Duodenal mucosa (tissue), 2 donors: ENCODE results near the gene ZSCAN2.

Source experiments
- H3K27ac ChIP-seq: one replicate; pipeline ENCODE4 v1.7.0; 2013; ENCODE audit warnings: low read depth, low read length
- H3K27me3 ChIP-seq, 2 donors: one replicate each; pipeline ENCODE4 v1.7.0; 2013; ENCODE audit warnings: low read length in 2 of 2, control low read depth in 1 of 2; ENCODE audit not compliant: insufficient read depth in 2 of 2, control insufficient read depth in 1 of 2
- H3K36me3 ChIP-seq, 2 donors: one replicate each; pipeline ENCODE4 v1.7.0; 2013; ENCODE audit warnings: low read length in 2 of 2, control low read depth in 1 of 2; ENCODE audit not compliant: insufficient read depth in 2 of 2, control insufficient read depth in 1 of 2
- H3K4me1 ChIP-seq, 2 donors: one replicate each; pipeline ENCODE4 v1.7.0; 2013; ENCODE audit warnings: low read length in 2 of 2, control low read depth in 1 of 2; ENCODE audit not compliant: insufficient read depth in 2 of 2, control insufficient read depth in 1 of 2
- H3K4me3 ChIP-seq, 2 donors: one replicate each; pipeline ENCODE4 v1.7.0; 2013; ENCODE audit warnings: low read length in 2 of 2, low read depth in 1 of 2
- H3K9ac ChIP-seq, 2 donors: one replicate each; pipeline ENCODE4 v1.7.0; 2013; ENCODE audit warnings: low read length in 2 of 2, low read depth in 1 of 2
- H3K9me3 ChIP-seq, 2 donors: one replicate each; pipeline ENCODE4 v1.7.0; 2013; ENCODE audit warnings: low read length in 2 of 2, control low read depth in 1 of 2; ENCODE audit not compliant: control insufficient read depth in 1 of 2

Gene ZSCAN2

DNA sequence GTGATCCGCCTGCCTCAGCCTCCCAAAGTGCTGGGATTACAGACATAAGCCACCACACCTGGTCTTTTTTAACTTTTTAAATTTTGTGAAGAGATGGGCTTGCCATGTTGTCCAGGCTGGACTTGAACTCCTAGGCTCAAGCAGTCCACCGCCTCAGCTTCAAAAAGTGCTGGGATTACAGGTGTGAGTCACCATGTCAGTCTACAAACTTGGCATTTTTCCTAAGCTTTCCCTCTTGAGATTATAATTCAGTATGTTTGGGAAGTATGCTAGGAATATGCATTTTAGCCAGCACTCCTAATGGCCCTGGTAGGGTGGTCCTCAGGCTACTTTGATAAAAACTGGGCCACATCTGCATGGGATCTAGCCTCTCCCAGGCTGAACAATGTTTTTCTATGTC, 48.9 kb downstream of the ZSCAN2 start:
- no peak overlapping the region for H3K9ac ChIP-seq
- peaks cover 24 to 59% of the 10 kb centered on the region in 2 donors for H3K36me3 ChIP-seq
- H3K9me3 ChIP-seq: no peaks in the 10 kb centered on the region
- H3K27me3 ChIP-seq: no peaks in the 10 kb centered on the region
- peaks cover 4 to 15% of the 10 kb centered on the region in 2 donors for H3K4me1 ChIP-seq
- H3K27ac ChIP-seq: no peak overlapping the region
- no peak overlapping the region for H3K4me3 ChIP-seq

DNA sequence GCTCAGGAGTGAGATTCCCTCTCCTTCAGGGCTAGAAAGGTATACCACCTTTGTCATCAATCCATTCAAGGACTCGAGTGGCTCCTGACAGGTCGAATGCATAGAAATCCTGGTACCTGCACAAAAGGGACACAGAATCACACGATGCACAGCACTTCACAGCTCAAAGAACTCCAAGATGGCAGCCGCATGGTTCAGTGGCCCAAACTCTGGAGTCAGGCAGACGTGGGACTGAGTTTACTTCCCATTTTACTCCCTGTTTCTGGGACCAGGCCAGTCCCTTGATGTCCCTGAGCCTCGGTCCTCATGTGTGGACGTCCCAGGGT, 52.7 kb downstream of the ZSCAN2 start:
- Histone ChIP-seq H3K27ac (peak overlapping the region; percentile 60), H3K27me3 (no peaks in the 10 kb centered on the region), H3K9ac (peak overlapping the region; percentile 87 to 88), H3K4me3 (peak overlapping the region; percentile 95 to 99), H3K36me3 (peaks cover 7 to 24% of the 10 kb centered on the region in 2 donors), H3K4me1 (peaks cover 12 to 30% of the 10 kb centered on the region in 2 donors), H3K9me3 (no peaks in the 10 kb centered on the region)

DNA sequence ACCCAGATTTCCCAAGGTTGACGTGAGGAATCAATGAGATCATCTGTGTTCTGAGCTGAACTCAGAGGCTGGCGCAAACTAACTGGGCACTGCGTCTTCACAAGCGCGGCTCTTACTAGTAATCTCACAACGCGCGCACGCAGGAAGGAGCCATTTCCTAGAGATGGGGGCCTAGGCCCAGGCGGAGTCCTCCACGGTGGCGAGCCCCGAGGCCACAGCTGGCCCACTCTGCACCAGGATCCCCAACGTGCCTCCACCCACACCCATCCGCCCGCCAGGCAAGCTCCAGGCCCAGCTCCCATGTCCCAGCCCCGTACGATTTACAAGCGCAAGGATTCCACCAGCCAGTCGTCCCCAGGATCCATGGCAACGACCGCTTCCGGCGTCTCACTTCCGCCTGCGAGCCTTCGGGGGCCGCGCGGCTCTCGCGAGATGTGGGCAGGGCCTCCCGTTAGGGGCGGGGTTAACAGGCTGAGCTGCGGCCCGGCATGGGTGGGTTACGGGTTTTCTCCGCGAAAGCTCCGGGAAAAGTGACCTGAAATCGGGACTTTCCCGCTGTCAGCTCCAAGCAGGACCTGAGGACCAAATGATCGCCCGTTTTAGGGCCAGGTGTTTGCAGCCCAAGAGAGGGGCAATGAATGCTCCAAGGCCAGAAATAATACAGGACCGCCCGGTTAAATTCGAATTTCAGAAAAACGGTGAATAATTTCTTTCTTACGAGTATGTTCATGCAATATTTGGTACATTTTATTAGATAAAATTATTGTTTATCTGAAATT, 53.3 kb downstream of the ZSCAN2 start, which contains the start of gene WDR73:
Gene WDR73 (minus strand): TSS at position 374 of the 779 bp plus-strand sequence. CDS start 9 bp downstream, at position 365.
- peak within 1 kb of the TSS; percentile 60 for H3K27ac ChIP-seq
- H3K36me3 ChIP-seq: peaks cover 2 to 19% of the 10 kb centered on the region in 2 donors
- H3K4me1 ChIP-seq: peaks cover 17 to 35% of the 10 kb centered on the region in 2 donors
- no peaks in the 10 kb centered on the region for H3K9me3 ChIP-seq
- peak within 1 kb of the TSS; percentile 95 to 99 for H3K4me3 ChIP-seq
- H3K27me3 ChIP-seq: no peaks in the 10 kb centered on the region
- H3K9ac ChIP-seq: peak within 1 kb of the TSS; percentile 87 to 88

DNA sequence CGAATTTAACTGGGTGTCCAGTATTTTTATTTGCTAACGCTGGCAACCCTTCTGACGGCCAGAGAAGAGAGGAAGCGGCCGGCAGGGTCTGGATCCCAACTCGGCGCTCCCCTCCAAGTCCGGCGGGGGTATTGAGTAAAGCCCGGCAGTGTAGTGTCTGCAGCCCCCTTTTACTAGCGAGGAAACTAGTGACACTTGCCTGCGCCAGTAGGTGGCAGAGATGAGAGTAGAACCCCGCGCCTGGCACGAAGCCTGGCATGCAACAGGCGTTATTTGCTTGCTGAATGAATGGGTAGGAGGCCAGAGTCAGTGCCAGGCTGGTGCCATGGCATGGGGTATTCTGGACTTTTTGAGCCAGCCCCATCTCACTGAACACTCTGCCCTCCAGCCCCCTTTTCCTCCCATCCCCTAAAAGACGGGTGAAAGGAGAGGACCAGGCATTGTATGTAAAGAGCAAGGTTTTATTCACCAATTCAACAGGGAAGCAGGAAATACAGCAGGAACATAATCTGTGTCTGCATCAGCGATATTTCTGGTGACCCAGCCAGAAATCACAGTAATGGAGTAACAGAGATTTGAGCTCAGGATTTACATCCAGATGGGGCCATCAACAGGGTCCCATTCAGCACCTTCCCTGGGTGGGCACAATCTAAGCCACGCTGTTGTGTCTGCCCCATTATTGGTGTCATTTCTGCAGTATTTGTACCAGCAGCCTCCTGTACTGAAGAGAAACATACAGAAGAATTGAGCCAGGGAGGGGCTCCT, 54.1 kb downstream of the ZSCAN2 start:
- peaks cover 17 to 36% of the 10 kb centered on the region in 2 donors for H3K4me1 ChIP-seq
- H3K27ac ChIP-seq: peak overlapping the region; percentile 4
- no peaks in the 10 kb centered on the region for H3K9me3 ChIP-seq
- H3K27me3 ChIP-seq: no peaks in the 10 kb centered on the region
- peak overlapping the region; percentile 95 to 99 for H3K4me3 ChIP-seq
- H3K36me3 ChIP-seq: peaks cover 0 to 13% of the 10 kb centered on the region in 2 donors
- H3K9ac ChIP-seq: peak overlapping the region; percentile 87 to 88

DNA sequence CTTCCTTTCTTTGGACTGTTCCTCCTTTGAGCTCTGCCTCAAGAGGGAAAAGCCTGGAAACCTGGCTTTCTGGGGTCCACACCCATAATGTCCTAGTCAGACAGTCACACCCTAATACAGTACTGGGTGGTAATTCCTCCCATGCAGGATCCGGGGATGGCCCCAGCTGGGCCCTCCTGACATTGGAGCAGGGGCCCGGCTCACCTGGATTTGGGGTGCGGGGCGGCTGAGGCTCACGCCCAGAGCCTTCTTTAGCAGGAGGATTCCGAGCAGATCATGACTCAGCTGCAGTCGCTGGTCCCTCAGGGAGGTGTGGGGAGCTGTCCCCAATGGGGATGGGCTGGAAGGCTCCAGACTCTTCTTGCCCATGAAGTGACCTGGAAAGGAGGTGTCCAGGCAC, 56.2 kb downstream of the ZSCAN2 start:
- Histone ChIP-seq H3K36me3 (peaks cover 0 to 5% of the 10 kb centered on the region in 2 donors), H3K9me3 (no peaks in the 10 kb centered on the region), H3K4me3 (no peak overlapping the region), H3K27me3 (no peaks in the 10 kb centered on the region), H3K27ac (no peak overlapping the region), H3K4me1 (peaks cover 17 to 36% of the 10 kb centered on the region in 2 donors), H3K9ac (no peak overlapping the region)

DNA sequence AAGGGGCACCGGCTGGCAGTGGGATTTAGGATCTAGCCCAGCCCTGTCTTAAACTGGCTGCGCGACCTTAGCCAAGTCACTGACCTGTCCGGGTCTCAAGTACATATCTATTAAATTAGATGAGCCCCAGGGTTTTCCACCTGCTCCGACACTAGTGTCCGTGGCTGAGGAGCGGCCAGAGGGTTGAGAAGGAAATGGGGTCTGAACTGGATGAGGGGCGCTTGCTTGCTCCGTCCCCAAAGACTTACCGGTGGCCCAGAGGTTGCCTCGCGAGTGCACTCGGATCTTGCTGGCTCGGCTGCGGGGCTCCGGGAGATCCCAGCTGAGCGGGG, 56.9 kb downstream of the ZSCAN2 start:
- Histone ChIP-seq H3K4me1 (peaks cover 17 to 30% of the 10 kb centered on the region in 2 donors), H3K9ac (peak overlapping the region; percentile 48 to 61), H3K36me3 (peaks cover 0 to under 1% of the 10 kb centered on the region in 2 donors), H3K27me3 (no peaks in the 10 kb centered on the region), H3K4me3 (peak overlapping the region; percentile 59 to 71), H3K27ac (no peak overlapping the region), H3K9me3 (no peaks in the 10 kb centered on the region)

DNA sequence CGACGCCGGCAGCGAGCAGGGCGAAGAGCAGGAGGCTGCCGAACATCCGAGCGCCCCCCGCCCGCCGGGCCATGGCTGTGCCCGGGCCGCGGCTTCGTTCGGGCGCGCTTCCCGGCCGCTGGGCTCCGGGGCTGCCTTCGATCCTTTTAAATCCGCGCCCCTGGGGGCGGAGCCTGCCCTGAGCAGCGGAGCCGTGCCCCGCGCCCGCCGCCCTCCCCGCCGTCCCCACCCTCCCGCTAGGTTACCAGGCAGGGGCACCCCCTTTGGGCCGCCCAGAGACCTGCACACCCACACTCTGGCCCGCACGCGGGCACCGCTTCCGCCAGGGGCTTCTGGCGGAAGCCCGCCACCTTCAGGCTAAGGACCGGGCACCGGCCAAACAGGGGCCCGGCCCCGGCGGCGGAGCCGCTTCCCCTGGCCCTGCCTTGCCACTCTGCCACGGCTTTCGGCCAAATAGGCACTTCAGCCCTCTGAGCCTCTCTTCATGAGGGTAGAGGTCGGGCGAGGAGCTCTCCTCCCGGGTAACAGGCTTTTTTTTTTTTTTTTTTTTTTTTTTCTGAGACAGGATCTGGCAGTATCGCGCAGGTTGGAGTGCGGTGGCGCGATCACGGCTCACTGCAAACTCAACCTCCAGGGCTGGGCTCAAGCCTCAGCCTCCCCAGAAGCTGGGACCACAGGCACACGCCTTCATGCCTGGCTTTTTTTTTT, 57.4 kb downstream of the ZSCAN2 start, which contains the start of gene NMB:
Gene NMB (minus strand): TSS at position 120 of the 708 bp plus-strand sequence. CDS start 47 bp downstream, at position 73.
- Histone ChIP-seq H3K27ac (peak within 1 kb of the TSS; percentile 49), H3K27me3 (no peaks in the 10 kb centered on the region), H3K9ac (peak within 1 kb of the TSS; percentile 48 to 61), H3K36me3 (no peaks in the 10 kb centered on the region), H3K9me3 (no peaks in the 10 kb centered on the region), H3K4me1 (peaks cover 17 to 27% of the 10 kb centered on the region in 2 donors), H3K4me3 (peak within 1 kb of the TSS; percentile 59 to 71)

DNA sequence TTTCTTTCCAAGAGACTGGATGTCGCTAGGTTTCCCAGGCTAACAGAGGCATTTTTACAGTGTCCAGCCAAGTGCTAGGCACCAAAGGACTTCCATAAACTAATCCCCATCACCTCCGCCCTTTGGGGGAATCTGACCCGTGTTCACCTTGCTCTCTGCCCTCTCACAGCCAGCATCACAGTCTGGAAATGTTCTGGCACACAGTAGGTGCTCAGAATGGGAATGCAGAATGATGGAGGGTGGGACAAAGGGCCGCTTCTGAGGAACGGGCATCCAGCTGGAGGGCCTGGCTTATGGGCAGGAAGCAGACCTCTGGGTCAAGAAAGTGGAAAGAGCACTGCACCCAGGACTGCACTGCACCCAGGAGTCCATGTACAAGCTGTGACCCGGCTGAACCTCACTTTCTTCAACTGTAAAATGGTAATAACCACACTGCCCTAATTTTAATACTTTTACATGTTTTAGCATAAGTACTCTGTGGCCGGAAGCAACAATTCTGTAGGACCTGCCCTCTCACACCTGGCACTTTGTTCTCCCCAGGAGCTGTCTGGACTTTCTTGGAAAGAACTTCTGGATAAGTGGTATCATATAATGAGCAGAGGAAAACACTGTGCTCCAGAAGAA, 58.1 kb downstream of the ZSCAN2 start:
- H3K27ac ChIP-seq: no peak overlapping the region
- H3K9ac ChIP-seq: peak overlapping the region; percentile 47 to 61
- no peaks in the 10 kb centered on the region for H3K27me3 ChIP-seq
- H3K9me3 ChIP-seq: no peaks in the 10 kb centered on the region
- peak overlapping the region; percentile 59 to 71 for H3K4me3 ChIP-seq
- H3K4me1 ChIP-seq: peaks cover 13 to 21% of the 10 kb centered on the region in 2 donors
- no peaks in the 10 kb centered on the region for H3K36me3 ChIP-seq

DNA sequence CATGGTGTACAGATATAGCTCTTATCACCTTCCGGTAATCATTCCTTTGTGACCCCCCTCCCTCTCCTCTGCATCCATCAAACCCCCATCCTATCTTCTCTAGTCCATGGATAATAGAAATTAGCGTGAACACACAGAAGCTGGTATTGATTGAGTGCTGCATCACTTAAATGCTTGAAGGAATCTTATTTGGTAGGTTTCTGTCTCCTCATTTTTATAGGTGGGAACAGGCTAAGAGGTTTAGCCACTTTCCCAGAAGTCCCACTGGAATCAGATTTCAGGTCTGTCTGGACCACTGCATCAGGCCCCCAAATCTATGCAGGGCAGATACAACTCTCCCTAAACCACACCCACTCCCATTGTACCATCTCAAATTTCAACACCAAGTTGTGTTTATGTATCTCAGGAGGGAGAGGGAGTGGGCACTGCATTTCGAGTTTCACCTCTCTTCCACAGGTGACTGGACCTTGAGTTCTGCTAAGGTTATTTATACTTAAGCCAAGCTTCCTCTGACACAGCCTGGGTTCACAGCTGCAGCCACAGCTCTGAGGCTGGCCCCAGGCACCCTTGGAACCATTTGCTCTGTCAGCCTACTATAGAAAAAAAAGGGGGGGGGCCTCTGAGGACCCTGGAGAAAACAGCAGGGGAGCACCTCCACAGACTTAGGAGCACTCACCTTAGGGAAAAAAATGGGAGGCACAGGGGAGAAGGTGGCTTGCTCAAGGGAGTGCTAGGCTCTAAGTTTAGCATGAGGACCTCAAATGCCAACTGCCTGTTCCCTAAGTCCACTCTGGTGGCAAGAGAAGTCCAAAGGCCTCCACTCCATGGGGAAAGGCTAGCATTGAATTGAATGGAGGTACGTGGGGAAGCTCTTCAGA, 59.3 kb downstream of the ZSCAN2 start:
- Histone ChIP-seq H3K4me1 (peaks cover 8 to 16% of the 10 kb centered on the region in 2 donors), H3K9ac (no peak overlapping the region), H3K9me3 (no peaks in the 10 kb centered on the region), H3K27ac (no peak overlapping the region), H3K27me3 (no peaks in the 10 kb centered on the region), H3K4me3 (no peak overlapping the region), H3K36me3 (peaks cover 0 to 3% of the 10 kb centered on the region in 2 donors)
